OCI-LY3 (cell line): ENCODE measurements around the gene TUBA3E.

ENCODE experiments used
- CTCF ChIP-seq: fragments of 200-600, 300-600 bp; sonication (generic); IDR thresholded peaks from 2 replicates; pipeline ENCODE4 v1.5.1; 2014; ENCODE audit warnings: antibody characterized with exemption, low read length, low read depth
- EZH2phosphoT487 ChIP-seq: fragments of 200-600 bp; shearing (Covaris generic); IDR thresholded peaks from 2 replicates; pipeline ENCODE4 v1.6.1; 2018; ENCODE audit warnings: antibody characterized with exemption, mixed run types, low read depth

GRCh38 chr2:130198343-130198742 is at the start of gene TUBA3E:
- no peak for TF ChIP-seq CTCF
- no peak for TF ChIP-seq EZH2phosphoT487
